Trophoblast cell (in vitro differentiated cells and primary cell): ENCODE measurements around the gene CSRNP2.

Source experiments
- DNase-seq, 2 donors: peaks; one replicate each; pipeline ENCODE4 v3.0.0-alpha.2; 2016
- H2AFZ ChIP-seq: 2 replicates; pipeline ENCODE4 v1.6.1; 2013; ENCODE audit warnings: low read length, moderate library complexity, mild to moderate bottlenecking; ENCODE audit not compliant: insufficient read depth, poor library complexity
- H2AK5ac ChIP-seq: 2 replicates; pipeline ENCODE4 v1.6.1; 2013; ENCODE audit warnings: mild to moderate bottlenecking, low read length
- H2BK120ac ChIP-seq: 2 replicates; pipeline ENCODE4 v1.6.1; 2013; ENCODE audit warnings: low read length, mild to moderate bottlenecking, moderate library complexity; ENCODE audit not compliant: insufficient read depth, poor library complexity
- H2BK12ac ChIP-seq: 2 replicates; pipeline ENCODE4 v1.6.1; 2013; ENCODE audit warnings: mild to moderate bottlenecking, low read length, moderate library complexity
- H2BK5ac ChIP-seq: 2 replicates; pipeline ENCODE4 v1.6.1; 2013; ENCODE audit warnings: low read length, low read depth, moderate library complexity, mild to moderate bottlenecking; ENCODE audit not compliant: poor library complexity
- H3K14ac ChIP-seq: 2 replicates; pipeline ENCODE4 v1.6.1; 2013; ENCODE audit warnings: mild to moderate bottlenecking, low read length
- H3K18ac ChIP-seq: 2 replicates; pipeline ENCODE4 v1.6.1; 2013; ENCODE audit warnings: mild to moderate bottlenecking, low read length
- H3K23ac ChIP-seq: 2 replicates; pipeline ENCODE4 v1.6.1; 2013; ENCODE audit warnings: low read length
- H3K27ac ChIP-seq: 2 replicates; pipeline ENCODE4 v1.5.1; 2013; ENCODE audit warnings: low read depth, mild to moderate bottlenecking, inconsistent platforms, low read length, moderate library complexity
- H3K27me3 ChIP-seq: 2 replicates; pipeline ENCODE4 v1.6.1; 2013; ENCODE audit warnings: inconsistent platforms, mild to moderate bottlenecking, low read length, moderate library complexity; ENCODE audit not compliant: insufficient read depth
- H3K36me3 ChIP-seq, 2 experiments: 1 replicate in 1 of 2; 2 replicates in 1 of 2; pipeline ENCODE4 v1.6.1; 2013; ENCODE audit warnings: low read length in 2 of 2, mild to moderate bottlenecking in 2 of 2, moderate library complexity in 1 of 2; ENCODE audit not compliant: insufficient read depth in 2 of 2, control insufficient read depth in 1 of 2
- H3K4ac ChIP-seq: 2 replicates; pipeline ENCODE4 v1.6.1; 2013; ENCODE audit warnings: low read depth, mild to moderate bottlenecking, low read length, moderate library complexity
- H3K4me1 ChIP-seq, 2 experiments: 1 replicate in 1 of 2; 2 replicates in 1 of 2; pipeline ENCODE4 v1.6.1; 2013; ENCODE audit warnings: low read length in 2 of 2, mild to moderate bottlenecking in 2 of 2, moderate library complexity in 1 of 2; ENCODE audit not compliant: insufficient read depth in 2 of 2, control insufficient read depth in 1 of 2
- H3K4me2 ChIP-seq: 2 replicates; pipeline ENCODE4 v1.6.1; 2013; ENCODE audit warnings: inconsistent platforms, mild to moderate bottlenecking, low read length, moderate library complexity
- H3K4me3 ChIP-seq: 2 replicates; pipeline ENCODE4 v1.5.1; 2013; ENCODE audit warnings: mild to moderate bottlenecking, low read depth, low read length, inconsistent platforms
- H3K79me1 ChIP-seq: one replicate; pipeline ENCODE4 v1.6.1; 2013; ENCODE audit warnings: low read length
- H3K79me2 ChIP-seq: 2 replicates; pipeline ENCODE4 v1.6.1; 2013; ENCODE audit warnings: low read length, mild to moderate bottlenecking; ENCODE audit not compliant: control insufficient read depth, insufficient read depth, poor library complexity
- H3K9ac ChIP-seq: 2 replicates; pipeline ENCODE4 v1.6.1; 2013; ENCODE audit warnings: mild to moderate bottlenecking, low read length
- H3K9me3 ChIP-seq: 2 replicates; pipeline ENCODE4 v1.6.1; 2013; ENCODE audit warnings: low read depth, mild to moderate bottlenecking, control low read depth, inconsistent platforms, low read length; ENCODE audit not compliant: insufficient read depth
- H4K12ac ChIP-seq: 2 replicates; pipeline ENCODE4 v1.6.1; 2013; ENCODE audit warnings: low read depth, mild to moderate bottlenecking, low read length, moderate library complexity
- H4K8ac ChIP-seq: 2 replicates; pipeline ENCODE4 v1.6.1; 2013; ENCODE audit warnings: low read depth, mild to moderate bottlenecking, low read length, moderate library complexity
- H4K91ac ChIP-seq: one replicate; pipeline ENCODE4 v1.6.1; 2013; ENCODE audit warnings: low read depth, mild to moderate bottlenecking, low read length, moderate library complexity
- WGBS: extraction: QIAGEN DNeasy Blood & Tissue Kit; methylation state at CpG from one replicate; pipeline ENCODE4 v1.1.7; 2013; ENCODE audit warnings: missing lambda C conversion rate; ENCODE audit not compliant: insufficient read length, insufficient coverage; ENCODE audit errors: extremely low coverage; 5-methylcytosine and 5-hydroxymethylcytosine counted together

CSRNP2 gene

GRCh38 chr12:51067229-51067628 is 16.2 kb downstream of the CSRNP2 start:
- DNase-seq: peak; percentile 30 to 63
- Histone ChIP-seq H3K4ac (no peak overlapping the region), H4K12ac (no peak overlapping the region), H3K4me1 (peaks cover 2% of the 10 kb centered on the region in 2 experiments), H2BK120ac (no peak overlapping the region), H4K91ac (no peak overlapping the region), H3K27me3 (no peaks in the 10 kb centered on the region), H3K9ac (no peak overlapping the region), H2BK5ac (no peak overlapping the region), H3K14ac (no peak overlapping the region), H3K9me3 (no peaks in the 10 kb centered on the region), H2BK12ac (no peak overlapping the region), H3K4me3 (no peak overlapping the region), H4K8ac (no peak overlapping the region), H2AK5ac (no peak overlapping the region), H3K18ac (no peak overlapping the region), H3K27ac (no peak overlapping the region), H3K79me2 (no peaks in the 10 kb centered on the region), H3K4me2 (no peak overlapping the region), H3K79me1 (peaks cover 2% of the 10 kb centered on the region), H2AFZ (no peak overlapping the region), H3K23ac (no peak overlapping the region), H3K36me3 (peaks cover 46 to 80% of the 10 kb centered on the region in 2 experiments)
- no CpG with 5 or more reads among the region's 4 CpGs for whole genome bisulfite sequencing

GRCh38 chr12:51065530-51065929 is 17.9 kb downstream of the CSRNP2 start:
- Histone ChIP-seq H3K79me1 (peaks cover 2% of the 10 kb centered on the region), H4K12ac (no peak overlapping the region), H3K14ac (no peak overlapping the region), H4K8ac (no peak overlapping the region), H2BK12ac (no peak overlapping the region), H2AFZ (no peak overlapping the region), H3K4me2 (no peak overlapping the region), H3K23ac (no peak overlapping the region), H3K4me1 (peaks cover 2% of the 10 kb centered on the region in 2 experiments), H2BK5ac (no peak overlapping the region), H3K9me3 (no peaks in the 10 kb centered on the region), H3K9ac (no peak overlapping the region), H2AK5ac (no peak overlapping the region), H3K27me3 (no peaks in the 10 kb centered on the region), H3K4ac (no peak overlapping the region), H3K27ac (no peak overlapping the region), H2BK120ac (no peak overlapping the region), H4K91ac (no peak overlapping the region), H3K18ac (no peak overlapping the region), H3K36me3 (peaks cover 39 to 68% of the 10 kb centered on the region in 2 experiments), H3K79me2 (no peaks in the 10 kb centered on the region), H3K4me3 (no peak overlapping the region)
- WGBS: no CpG with 5 or more reads among the region's 5 CpGs
- DNase-seq: no peak

- Histone ChIP-seq H3K4me2 (no peak overlapping the region), H3K4ac (no peak overlapping the region), H3K27me3 (no peaks in the 10 kb centered on the region), H3K9me3 (no peaks in the 10 kb centered on the region), H4K12ac (no peak overlapping the region), H3K27ac (no peak overlapping the region), H2BK12ac (no peak overlapping the region), H2BK5ac (no peak overlapping the region), H4K91ac (no peak overlapping the region), H3K79me1 (no peaks in the 10 kb centered on the region), H2AK5ac (no peak overlapping the region), H2BK120ac (no peak overlapping the region), H3K4me3 (no peak overlapping the region), H3K4me1 (no peaks in the 10 kb centered on the region), H3K9ac (no peak overlapping the region), H3K23ac (no peak overlapping the region), H3K79me2 (no peaks in the 10 kb centered on the region), H3K14ac (no peak overlapping the region), H4K8ac (no peak overlapping the region), H3K18ac (no peak overlapping the region), H3K36me3 (peaks cover 38 to 69% of the 10 kb centered on the region in 2 experiments), H2AFZ (no peak overlapping the region)
- DNase-seq: peak; percentile 69 to 87
- WGBS: no CpG with 5 or more reads among the region's 9 CpGs
Measured at GRCh38 chr12:51062631-51063397, 20.6 kb downstream of the CSRNP2 start.

- Histone ChIP-seq H3K79me1 (no peaks in the 10 kb centered on the region), H3K4me3 (no peak overlapping the region), H3K9ac (no peak overlapping the region), H3K9me3 (no peaks in the 10 kb centered on the region), H3K27ac (no peak overlapping the region), H2BK120ac (no peak overlapping the region), H4K12ac (no peak overlapping the region), H2AFZ (no peak overlapping the region), H3K18ac (no peak overlapping the region), H2BK5ac (no peak overlapping the region), H3K27me3 (no peaks in the 10 kb centered on the region), H4K91ac (no peak overlapping the region), H2BK12ac (no peak overlapping the region), H3K23ac (no peak overlapping the region), H3K79me2 (no peaks in the 10 kb centered on the region), H4K8ac (no peak overlapping the region), H3K14ac (no peak overlapping the region), H3K36me3 (peaks cover 20 to 46% of the 10 kb centered on the region in 2 experiments), H3K4me1 (no peaks in the 10 kb centered on the region), H2AK5ac (no peak overlapping the region), H3K4me2 (no peak overlapping the region), H3K4ac (no peak overlapping the region)
- DNase-seq: no peak
- WGBS: no CpG with 5 or more reads among the region's 7 CpGs
Measured at GRCh38 chr12:51059086-51059485, 24.3 kb downstream of the CSRNP2 start.
